Endothelial cell (in vitro differentiated cells): ENCODE results near the gene SPACA6. TPM values are rescaled to one million over a fixed set of nuclear protein-coding genes. Genes with fewer than 3 reads are reported as not detected.

Experiments used
- DNase-seq: peaks from one replicate; pipeline ENCODE4 v3.0.0; 2021; ENCODE audit warnings: low spot score
- H3K27ac Mint-ChIP-seq: one replicate; pipeline ENCODE4 v1.8.0; 2021; ENCODE audit warnings: mixed read lengths, inconsistent platforms; ENCODE audit not compliant: unreplicated experiment
- H3K27me3 Mint-ChIP-seq: one replicate; pipeline ENCODE4 v1.8.0; 2021; ENCODE audit warnings: mild to moderate bottlenecking, moderate library complexity, mixed read lengths, inconsistent platforms; ENCODE audit not compliant: unreplicated experiment
- H3K36me3 Mint-ChIP-seq: one replicate; pipeline ENCODE4 v1.8.0; 2021; ENCODE audit warnings: mild to moderate bottlenecking, low read depth, mixed read lengths, inconsistent platforms; ENCODE audit not compliant: unreplicated experiment
- H3K4me1 Mint-ChIP-seq: one replicate; pipeline ENCODE4 v1.8.0; 2021; ENCODE audit warnings: mild to moderate bottlenecking, mixed read lengths, inconsistent platforms; ENCODE audit not compliant: unreplicated experiment
- H3K4me3 Mint-ChIP-seq: one replicate; pipeline ENCODE4 v1.8.0; 2021; ENCODE audit warnings: mild to moderate bottlenecking, mixed read lengths, inconsistent platforms; ENCODE audit not compliant: unreplicated experiment
- H3K9me3 Mint-ChIP-seq: one replicate; pipeline ENCODE4 v1.8.0; 2021; ENCODE audit warnings: mixed read lengths, inconsistent platforms; ENCODE audit not compliant: unreplicated experiment
- CTCF ChIP-seq: fragments of 200-600 bp; sonication (generic); IDR thresholded peaks from one replicate; pipeline ENCODE4 v1.5.0; 2021; ENCODE audit warnings: antibody characterized with exemption; ENCODE audit not compliant: unreplicated experiment
- total RNA-seq: library from RNA; stranded (reverse); fragmentation: NEBNext Ultra II Directional; extraction: Animal tissue kit (Norgen Biotek cat#: 25700); gene quantifications from one replicate; pipeline ENCODE4 v1.2.1, GENCODE V29; 2021; ENCODE audit not compliant: unreplicated experiment

The SPACA6 gene
- total RNA-seq, 1 donor from 2014 or later, result 12.9 TPM

- Mint-ChIP-seq H3K9me3 (no peaks in the 10 kb centered on the region), H3K4me3 (no peak overlapping the region), H3K27me3 (peaks cover 1% of the 10 kb centered on the region), H3K36me3 (no peaks in the 10 kb centered on the region), H3K27ac (no peak overlapping the region), H3K4me1 (no peaks in the 10 kb centered on the region)
- no peak for DNase-seq
- TF ChIP-seq CTCF, result no peak
These were observed 46.5 kb downstream of the SPACA6 start for GRCh38 chr19:51739466-51740213.

GRCh38 chr19:51740356-51740755 is 47.2 kb downstream of the SPACA6 start:
- Mint-ChIP-seq H3K4me3 (no peak overlapping the region), H3K27me3 (peaks cover 1% of the 10 kb centered on the region), H3K4me1 (no peaks in the 10 kb centered on the region), H3K36me3 (no peaks in the 10 kb centered on the region), H3K27ac (no peak overlapping the region), H3K9me3 (no peaks in the 10 kb centered on the region)
- no peak for TF ChIP-seq CTCF
- DNase-seq, result no peak

GRCh38 chr19:51742789-51743188 is 49.7 kb downstream of the SPACA6 start:
- Mint-ChIP-seq H3K27me3 (no peaks in the 10 kb centered on the region), H3K27ac (no peak overlapping the region), H3K9me3 (peaks cover 6% of the 10 kb centered on the region), H3K4me3 (no peak overlapping the region), H3K36me3 (no peaks in the 10 kb centered on the region), H3K4me1 (no peaks in the 10 kb centered on the region)
- TF ChIP-seq CTCF, result no peak
- no peak for DNase-seq

GRCh38 chr19:51743405-51743804 is 50.3 kb downstream of the SPACA6 start:
- Mint-ChIP-seq H3K9me3 (peaks cover 6% of the 10 kb centered on the region), H3K4me3 (no peak overlapping the region), H3K27ac (no peak overlapping the region), H3K36me3 (no peaks in the 10 kb centered on the region), H3K4me1 (no peaks in the 10 kb centered on the region), H3K27me3 (no peaks in the 10 kb centered on the region)
- no peak for DNase-seq
- TF ChIP-seq CTCF, result no peak

- Mint-ChIP-seq H3K27ac (no peak overlapping the region), H3K36me3 (no peaks in the 10 kb centered on the region), H3K4me3 (no peak overlapping the region), H3K9me3 (peaks cover 6% of the 10 kb centered on the region), H3K4me1 (peaks cover 4% of the 10 kb centered on the region), H3K27me3 (peaks cover 2% of the 10 kb centered on the region)
- TF ChIP-seq CTCF, result no peak
- no peak for DNase-seq
These were observed 53.6 kb downstream of the SPACA6 start for GRCh38 chr19:51746731-51747130.
